GF-D8 (cell line): ENCODE data around the gene TUBGCP2.
"Not testable (repeated sequence)": the region's sequence is repeated elsewhere in the genome, so short reads cannot be mapped to it uniquely, and the experiment has no call there.

Experiments
- DNase-seq: peaks from one replicate; lab custom pipeline; 2025; lab: John Stamatoyannopoulos, UW

Gene TUBGCP2

DNA sequence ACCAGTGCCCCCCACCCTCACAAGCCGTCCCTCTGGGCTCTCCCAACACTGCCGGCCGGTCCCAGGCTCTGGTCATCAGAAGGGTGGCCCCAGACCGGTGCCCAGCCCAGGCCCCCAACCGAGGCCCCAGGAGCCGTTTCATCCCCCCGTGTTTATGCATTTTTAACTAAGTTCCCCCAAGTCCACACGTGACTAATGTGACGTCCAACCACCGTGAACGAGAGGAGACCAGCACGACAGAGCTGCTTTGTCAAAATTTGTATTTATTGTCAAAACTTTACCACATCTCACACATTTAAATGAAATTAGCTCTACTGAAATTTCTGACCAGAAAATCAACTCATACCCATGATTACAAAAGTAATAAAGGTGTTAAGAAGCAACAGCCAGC lies 62.4 kb downstream of the TUBGCP2 start:
- no peak for DNase-seq

GRCh38 chr10:133245439-133246235 lies 63.0 kb downstream of the TUBGCP2 start:
- no peak for DNase-seq

DNA sequence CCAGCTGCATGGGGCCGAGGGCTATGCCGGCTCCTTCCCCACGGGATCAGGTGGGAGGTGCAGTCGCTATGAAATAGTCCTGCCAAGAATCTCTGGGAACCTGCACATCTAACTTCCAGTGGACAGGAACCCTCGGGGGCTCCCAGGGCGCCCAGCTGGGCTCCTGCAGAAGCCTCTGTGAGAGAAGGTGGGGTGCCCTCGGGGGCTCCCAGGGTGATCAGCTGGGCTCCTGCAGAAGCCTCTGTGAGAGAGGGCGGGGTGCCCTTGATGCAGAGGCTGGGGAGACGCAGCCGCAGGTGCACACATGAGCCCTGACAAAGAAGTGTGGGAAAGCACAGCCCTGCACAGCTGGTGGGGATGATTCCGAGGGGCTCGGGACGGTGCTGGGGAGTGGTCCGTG lies 65.1 kb downstream of the TUBGCP2 start:
- no peak for DNase-seq

DNA sequence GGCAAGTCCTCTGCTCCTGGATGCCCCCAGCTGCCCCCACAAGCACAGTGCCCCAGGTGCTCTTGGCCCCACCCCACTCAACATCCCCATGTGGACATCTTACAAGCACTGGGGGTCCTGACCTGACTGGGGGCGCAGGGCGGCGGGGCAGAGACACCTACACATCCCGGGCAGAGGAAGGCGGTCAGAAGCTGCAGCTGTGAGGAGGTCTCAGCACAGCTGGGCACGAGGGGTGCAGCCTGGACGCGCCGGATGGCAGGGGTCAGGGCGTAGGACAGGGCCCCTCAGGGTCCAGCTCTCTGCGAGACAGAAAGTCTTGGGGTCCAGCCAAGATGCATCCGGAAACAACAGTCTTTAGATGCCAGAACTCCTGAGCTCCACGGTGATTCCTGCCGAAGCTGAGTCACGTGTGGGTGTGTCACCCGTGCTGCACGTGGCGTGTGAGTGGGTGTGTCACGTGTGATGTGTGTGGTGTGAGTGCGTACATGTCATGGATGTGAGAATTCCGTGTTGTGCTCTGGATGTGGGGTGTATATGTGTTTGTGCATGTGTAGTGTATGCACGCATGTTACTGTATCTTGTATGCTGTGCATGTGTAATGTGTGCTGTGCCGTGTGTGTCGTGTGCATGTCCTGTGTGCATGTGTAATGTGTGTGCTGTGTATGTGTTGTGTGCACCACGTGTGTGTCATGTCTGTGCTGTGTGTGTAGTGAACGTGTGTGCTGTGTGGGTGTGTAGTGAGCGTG lies 65.9 kb downstream of the TUBGCP2 start:
- no peak for DNase-seq

GRCh38 chr10:133241501-133242205 lies 67.0 kb downstream of the TUBGCP2 start:
- DNase-seq = no peak

DNA sequence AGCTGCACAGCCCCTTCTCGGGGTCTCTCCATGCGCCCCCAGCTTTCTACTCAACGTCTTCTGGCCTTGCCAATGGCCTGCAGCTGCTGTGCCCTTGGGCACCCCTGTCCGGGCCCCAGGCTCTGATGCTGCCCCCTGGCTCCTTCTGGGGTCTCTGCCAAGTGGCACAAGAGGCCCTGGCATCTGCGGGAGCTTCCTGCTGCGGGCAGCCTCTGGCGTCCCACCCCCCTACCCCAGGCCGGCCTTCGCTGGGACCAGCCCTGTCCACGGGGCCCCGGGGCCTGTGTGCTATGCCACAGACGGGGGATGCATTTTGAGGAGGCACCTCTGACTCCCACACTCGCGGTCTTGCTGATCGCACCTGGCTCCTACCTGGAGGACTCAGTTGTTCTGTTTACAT lies 68.7 kb downstream of the TUBGCP2 start:
- DNase-seq = no peak

DNA sequence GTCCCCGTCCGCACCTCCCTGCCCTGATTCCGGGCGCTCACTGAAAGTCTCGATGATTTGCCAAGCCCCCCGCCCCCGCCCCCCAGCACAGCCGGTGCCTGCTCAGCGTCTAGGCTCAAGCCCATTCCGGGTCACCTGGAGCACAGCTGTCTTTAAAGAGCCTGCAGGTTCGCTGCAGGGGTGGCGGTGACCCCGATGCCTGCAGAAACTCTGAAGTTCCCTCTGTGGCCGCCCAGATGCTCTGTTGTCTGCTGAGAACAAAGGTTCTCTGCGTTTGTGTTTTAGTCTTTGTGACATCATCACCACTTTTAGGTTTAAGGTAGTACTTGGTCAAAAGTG lies 70.2 kb downstream of the TUBGCP2 start:
- no peak for DNase-seq

DNA sequence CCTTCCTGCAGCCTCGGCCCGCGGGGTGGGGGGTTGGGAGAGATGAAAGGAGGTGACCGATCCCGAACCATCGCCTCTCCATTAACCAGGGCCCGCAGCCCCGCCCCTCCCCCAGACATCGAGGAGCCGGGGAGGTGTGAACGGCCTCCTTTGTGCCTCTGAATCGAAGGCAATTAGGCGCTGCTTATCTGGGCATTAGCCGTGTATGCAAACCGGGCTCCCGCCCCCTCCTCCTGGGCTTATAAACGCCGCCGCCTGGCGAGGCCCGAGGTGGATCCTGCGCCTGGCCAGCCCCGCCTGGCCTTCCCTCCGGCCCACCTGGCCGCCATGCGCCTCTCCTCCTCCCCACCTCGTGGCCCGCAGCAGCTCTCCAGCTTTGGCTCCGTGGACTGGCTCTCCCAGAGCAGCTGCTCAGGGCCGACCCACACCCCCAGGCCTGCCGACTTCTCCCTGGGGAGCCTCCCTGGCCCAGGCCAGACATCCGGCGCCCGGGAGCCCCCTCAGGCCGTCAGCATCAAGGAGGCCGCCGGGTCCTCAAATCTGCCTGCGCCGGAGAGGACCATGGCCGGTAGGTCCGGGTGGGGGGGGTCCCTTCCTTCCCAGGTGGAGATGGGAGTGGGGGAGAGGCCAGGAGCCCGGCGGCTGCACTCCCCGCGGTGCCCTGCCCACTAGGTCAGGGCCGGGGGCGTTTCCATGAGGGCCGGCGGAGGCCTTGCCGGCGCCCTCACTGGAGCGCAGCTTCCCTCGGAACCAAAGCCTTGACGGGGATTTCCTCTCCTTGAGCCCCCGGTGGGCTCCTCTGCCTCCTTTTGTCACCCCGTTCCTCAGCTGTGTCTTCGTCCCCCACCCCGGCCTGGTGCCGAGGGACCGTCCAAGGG lies 70.8 kb downstream of the TUBGCP2 start, which contains the start of gene VENTX:
Gene VENTX, plus strand, starts transcription at position 268 of the 878 bp plus-strand sequence. Its CDS starts 60 bp downstream, at position 328.
- no peak for DNase-seq

GRCh38 chr10:133237241-133237587 lies 71.5 kb downstream of the TUBGCP2 start:
- DNase-seq = no peak

DNA sequence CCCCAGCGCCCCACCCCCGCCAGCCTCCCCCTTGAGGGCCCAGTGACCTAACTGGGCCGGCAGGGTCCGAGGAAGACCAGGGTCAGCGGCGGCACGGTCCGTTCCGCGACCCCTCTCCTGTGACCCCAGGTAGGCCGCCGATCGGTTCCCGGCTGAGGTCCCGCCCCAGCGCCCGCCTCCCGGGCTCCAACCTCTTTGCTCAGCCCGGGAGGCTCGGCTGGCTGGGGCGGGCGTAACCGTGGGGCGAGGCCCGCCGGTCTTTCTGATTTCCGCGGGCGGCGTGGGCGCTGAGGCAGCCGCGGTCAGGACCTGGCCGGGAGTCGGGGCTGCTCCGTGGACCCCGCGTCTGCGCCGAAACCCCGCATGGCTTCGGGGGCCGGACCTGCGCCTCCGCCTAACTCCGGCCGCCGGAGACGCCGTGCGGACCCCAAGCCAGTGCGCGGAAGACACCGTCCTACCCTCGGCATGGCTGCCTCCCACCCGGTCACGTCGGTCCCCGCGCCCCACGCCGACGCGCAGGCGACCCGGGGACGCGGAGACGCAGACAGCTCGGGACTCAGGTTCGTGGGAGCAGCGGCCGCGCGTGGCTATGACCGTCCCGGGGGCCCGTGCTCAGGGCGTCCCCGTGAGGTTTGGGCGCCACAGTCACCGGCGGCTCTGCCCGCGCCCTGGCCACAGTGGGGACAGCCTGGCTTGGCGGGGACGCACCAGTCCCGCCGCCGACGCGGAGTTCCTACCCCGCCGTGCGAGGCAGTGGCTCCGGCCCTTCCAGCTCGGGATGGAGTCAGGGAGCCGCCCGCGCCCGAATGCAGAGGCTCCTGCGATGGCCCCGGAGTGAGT lies 72.1 kb downstream of the TUBGCP2 start:
- DNase-seq = no peak

GRCh38 chr10:133235932-133236331 lies 72.7 kb downstream of the TUBGCP2 start:
- no peak for DNase-seq

- no peak for DNase-seq
Measured at GRCh38 chr10:133235265-133235855, 73.3 kb downstream of the TUBGCP2 start.

- DNase-seq = not testable (repeated sequence)
Measured at GRCh38 chr10:133234796-133235195, 73.9 kb downstream of the TUBGCP2 start.

DNA sequence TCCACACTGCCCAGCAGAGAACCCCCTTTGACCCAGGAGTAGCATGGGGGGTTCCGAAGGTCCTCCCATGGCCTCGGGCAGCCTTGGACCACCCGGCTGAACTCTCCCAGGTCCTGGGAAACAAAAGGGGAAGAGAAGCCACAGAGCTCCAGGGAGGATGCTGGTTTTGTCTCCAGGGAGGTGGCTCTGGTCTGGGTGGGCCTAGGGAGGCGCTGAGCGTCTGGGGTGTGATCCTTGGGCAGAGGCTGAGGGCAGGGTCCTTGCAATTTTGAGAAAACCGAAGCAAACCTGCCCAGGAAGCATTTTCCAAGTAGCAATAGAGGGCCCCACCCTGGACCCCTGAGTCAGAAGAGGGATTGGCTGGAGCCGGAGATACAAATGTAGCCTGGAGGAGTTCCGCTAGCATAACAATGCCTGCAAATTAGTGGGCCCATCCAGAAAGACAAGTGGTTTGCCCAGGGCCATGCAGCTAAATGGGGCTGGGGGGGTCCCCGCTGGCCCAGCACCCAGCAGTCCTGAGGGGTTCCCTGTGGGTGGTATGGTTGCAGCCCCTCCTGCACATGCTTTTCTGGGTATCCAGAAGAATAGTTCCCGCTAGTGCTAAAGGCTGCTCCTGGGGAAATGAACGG lies 76.6 kb downstream of the TUBGCP2 start:
- no peak for DNase-seq

DNA sequence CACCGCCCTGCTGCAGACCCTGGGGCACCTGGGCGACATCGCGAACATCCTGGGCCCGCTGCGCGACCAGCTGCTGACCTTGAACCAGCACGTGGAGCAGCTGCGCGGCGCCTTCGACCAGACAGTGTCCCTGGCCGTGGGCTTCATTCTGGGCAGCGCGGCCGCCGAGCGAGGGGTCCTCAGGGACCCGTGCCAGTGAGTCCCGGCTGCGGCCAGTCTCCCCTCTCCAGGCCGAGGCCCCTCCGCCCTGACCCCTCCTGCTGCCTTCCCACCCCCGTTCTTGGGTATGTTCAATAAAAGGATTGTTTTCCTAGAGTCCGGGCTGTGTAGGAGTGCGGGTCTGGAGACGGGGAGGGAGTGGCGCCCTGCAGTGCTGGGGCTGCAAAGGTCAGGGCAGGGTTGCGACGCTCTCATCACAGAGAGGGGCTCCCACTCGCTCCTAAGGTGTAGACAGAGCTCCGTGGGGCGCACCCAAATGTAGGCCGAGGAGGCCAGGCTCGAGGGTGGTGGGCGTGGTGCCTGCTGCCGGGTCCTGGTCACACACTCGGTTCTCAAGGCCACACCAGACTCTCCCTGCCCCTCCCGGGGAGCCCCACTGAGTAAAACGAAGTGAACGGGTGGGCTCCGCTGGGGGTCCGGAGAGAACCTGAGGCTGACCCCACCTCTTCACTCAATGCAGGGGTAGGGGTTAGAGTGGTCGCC lies 77.3 kb downstream of the TUBGCP2 start:
- DNase-seq = no peak

- no peak for DNase-seq
Measured at GRCh38 chr10:133230387-133231195, 78.1 kb downstream of the TUBGCP2 start.

GRCh38 chr10:133230044-133230361 lies 78.7 kb downstream of the TUBGCP2 start, which contains the start of gene UTF1:
Gene UTF1, plus strand, starts transcription at chr10:133230217. Its CDS starts 72 bp downstream, at chr10:133230289.
- no peak for DNase-seq

- no peak for DNase-seq
Measured at GRCh38 chr10:133229265-133230043, 79.2 kb downstream of the TUBGCP2 start.
